ENCODE measurements around the gene MAB21L3.

DNA sequence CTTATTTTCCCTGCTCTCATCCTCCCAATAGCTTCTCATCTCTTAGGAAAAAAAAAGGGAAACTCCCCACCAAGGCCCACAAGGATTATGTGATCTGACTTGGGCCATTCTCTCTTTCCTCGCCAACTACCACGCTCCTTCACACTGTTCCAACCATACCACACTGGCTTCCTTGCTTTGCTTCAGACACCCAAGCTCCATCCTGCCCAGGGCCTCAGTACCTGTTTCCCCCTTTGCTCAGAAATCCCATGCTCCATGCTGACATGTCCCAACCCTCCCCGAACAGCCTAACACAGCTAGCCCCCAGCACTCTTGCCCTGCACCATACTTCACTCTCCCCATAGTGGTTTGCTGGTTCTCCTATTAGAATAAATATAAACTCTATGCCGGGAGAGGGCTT is 39.2 kb downstream of the MAB21L3 start:
- no peak for TF ChIP-seq POLR2AphosphoS5 (IDR thresholded peaks at IDR 0.05)
- no peak for TF ChIP-seq POLR2A (IDR thresholded peaks at IDR 0.05)
